Fibroblast of peridontal ligament (primary cell): ENCODE data around the gene ATR.
"Not testable (repeated sequence)": the region's sequence is repeated elsewhere in the genome, so short reads cannot be mapped to it uniquely, and the experiment has no call there.

ENCODE experiments used
- DNase-seq: peaks from one replicate; pipeline ENCODE4 v3.0.0-alpha.2; 2010; ENCODE audit errors: extremely low read depth

ATR gene

GRCh38 chr3:142447852-142448823 lies 130.4 kb downstream of the ATR start, which contains the start of gene XRN1:
Gene XRN1 (minus strand): TSS chr3:142448037. CDS start chr3:142447944, 93 bp downstream.
- DNase-seq: peak; percentile 91

GRCh38 chr3:142447301-142447851 lies 131.2 kb downstream of the ATR start:
- peak; percentile 56 for DNase-seq

GRCh38 chr3:142445816-142446254 lies 132.7 kb downstream of the ATR start:
- peak; percentile 66 for DNase-seq

- DNase-seq: no peak
Observed at GRCh38 chr3:142444343-142444742, 134.2 kb downstream of the ATR start.

- DNase-seq: not testable (repeated sequence)
Observed at GRCh38 chr3:142443060-142443459, 135.5 kb downstream of the ATR start.

- not testable (repeated sequence) for DNase-seq
Observed at GRCh38 chr3:142439499-142440220, 138.9 kb downstream of the ATR start.

GRCh38 chr3:142438096-142438495 lies 140.4 kb downstream of the ATR start:
- DNase-seq: not testable (repeated sequence)

GRCh38 chr3:142436951-142437585 lies 141.5 kb downstream of the ATR start:
- no peak for DNase-seq

GRCh38 chr3:142434503-142434902 lies 144.0 kb downstream of the ATR start:
- no peak for DNase-seq

GRCh38 chr3:142433110-142433509 lies 145.4 kb downstream of the ATR start:
- no peak for DNase-seq

- DNase-seq: no peak
Observed at GRCh38 chr3:142429582-142429981, 149.0 kb downstream of the ATR start.

- no peak for DNase-seq
Observed at GRCh38 chr3:142424754-142425153, 153.8 kb downstream of the ATR start.

- DNase-seq: no peak
Observed at GRCh38 chr3:142418926-142419592, 159.5 kb downstream of the ATR start.

GRCh38 chr3:142417302-142417701 lies 161.2 kb downstream of the ATR start:
- no peak for DNase-seq

GRCh38 chr3:142400537-142400936 lies 178.0 kb downstream of the ATR start:
- DNase-seq: not testable (repeated sequence)
